GM21576 (cell line): Measurements from ENCODE around the gene FBLN1.

ENCODE experiments used
- ATAC-seq: cut with Tn5 transposase; IDR thresholded peaks from one replicate; pipeline ENCODE4 v1.9.1; 2021; ENCODE audit warnings: mild to moderate bottlenecking, moderate library complexity; ENCODE audit not compliant: unreplicated experiment

FBLN1 gene

DNA sequence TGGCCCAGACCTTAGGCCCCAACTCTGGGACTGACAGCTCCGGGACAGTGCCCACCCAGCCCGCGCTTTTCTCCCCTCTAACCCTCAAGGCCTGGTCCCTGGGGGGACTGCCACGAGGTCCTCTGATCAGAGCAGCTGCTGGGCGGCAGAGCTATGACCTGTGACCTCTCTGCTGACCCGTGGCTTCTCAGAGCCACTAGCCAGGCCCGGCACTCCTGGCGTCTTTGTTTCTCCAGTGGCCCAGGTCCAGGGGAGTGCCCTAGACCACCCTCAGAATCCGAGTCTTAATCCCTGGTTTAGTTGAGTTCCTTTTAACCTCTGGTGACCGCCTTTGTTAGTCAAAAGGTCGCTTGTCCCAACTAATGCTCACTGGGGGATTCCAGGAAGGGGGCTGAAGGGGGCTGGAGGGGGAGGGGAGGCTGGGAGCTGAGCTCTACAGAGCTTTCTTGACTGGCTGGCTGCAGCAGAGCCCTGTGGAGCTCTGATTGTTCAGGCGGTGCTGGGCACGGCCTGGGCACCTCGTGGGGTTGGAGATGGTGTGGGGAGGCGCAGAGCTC is 1.2 kb downstream of the FBLN1 start:
- ATAC-seq: no peak

DNA sequence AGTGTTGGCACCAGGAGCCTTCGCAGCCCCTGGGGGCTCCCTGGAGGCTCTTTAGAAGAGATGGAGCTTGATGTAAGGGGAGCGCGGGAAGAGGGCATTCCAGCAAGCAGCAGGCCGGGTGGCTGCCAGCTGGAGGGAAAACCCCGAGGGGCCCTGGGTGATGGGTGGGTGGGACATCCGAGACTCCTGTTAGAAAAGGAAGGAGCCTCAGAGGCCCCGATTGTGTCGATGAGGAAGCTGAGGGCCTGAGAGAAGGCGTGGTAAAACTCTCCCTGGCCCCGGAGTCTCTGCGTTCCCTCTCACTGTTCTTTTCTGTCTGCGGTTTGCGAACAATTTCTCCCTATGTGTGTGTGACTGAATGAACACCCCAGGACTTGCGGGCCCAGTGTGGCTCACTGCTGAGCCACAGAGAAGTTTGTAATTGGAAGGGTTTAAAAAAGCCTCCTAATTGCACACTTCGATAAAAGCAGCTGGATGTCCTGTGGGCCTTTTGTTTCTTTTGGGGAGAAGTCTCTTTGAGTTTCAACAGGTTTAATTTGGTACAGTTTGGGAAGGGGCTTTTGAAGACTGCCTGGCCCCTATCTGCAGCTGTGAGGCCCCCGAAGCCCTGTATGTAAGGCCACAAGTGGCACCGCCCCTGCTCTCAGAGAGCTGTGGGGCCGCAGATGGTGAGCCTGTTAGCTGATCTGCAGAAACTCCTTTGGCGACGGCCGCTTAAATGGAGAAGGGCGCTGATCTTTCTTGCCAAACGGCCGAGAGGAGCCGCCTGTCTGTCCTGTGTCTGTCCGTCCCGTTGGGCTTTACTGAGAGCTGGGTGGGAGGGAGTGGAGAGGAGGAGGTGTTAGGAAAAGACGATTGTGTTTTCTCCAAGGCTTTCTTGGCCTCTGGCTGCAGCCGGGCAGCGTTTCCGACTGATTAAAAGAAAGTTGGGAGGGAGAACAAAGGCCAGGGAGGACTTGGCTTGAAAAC is 2.0 kb downstream of the FBLN1 start:
- no peak for ATAC-seq

- ATAC-seq: no peak
Observed at GRCh38 chr22:45505991-45506747, 3.5 kb downstream of the FBLN1 start.

DNA sequence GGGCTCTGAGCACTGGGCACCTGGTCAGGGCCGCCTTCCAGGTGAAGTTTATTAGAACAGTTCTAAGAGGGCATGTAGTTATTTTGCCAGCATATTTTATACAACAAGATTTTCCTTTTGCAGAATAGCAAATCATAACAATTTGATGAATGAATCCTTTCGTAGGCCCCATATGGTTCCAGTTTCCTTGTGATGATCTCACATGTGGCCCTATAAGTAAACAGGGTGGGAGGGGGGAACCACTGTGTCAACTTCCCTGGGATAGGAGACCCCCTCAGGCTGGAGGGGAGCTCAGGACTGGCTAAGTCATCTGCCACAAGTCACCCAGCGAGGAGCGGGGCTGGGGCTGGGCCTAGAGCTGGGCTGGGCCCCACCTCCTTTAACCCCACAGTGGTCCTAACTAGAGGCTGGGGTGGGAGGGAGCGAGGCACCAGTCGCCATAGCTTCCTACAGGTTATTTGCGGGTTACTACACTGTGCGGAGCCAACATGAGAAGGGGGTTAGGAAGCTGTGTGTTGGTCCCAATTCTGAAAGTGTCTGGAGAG is 4.2 kb downstream of the FBLN1 start:
- no peak for ATAC-seq

GRCh38 chr22:45507798-45508197 is 5.1 kb downstream of the FBLN1 start:
- ATAC-seq: no peak

- no peak for ATAC-seq
Observed at GRCh38 chr22:45508814-45509213, 6.1 kb downstream of the FBLN1 start.

GRCh38 chr22:45510376-45511232 is 7.9 kb downstream of the FBLN1 start:
- ATAC-seq: no peak

- no peak for ATAC-seq
Observed at GRCh38 chr22:45511847-45512261, 9.2 kb downstream of the FBLN1 start.

GRCh38 chr22:45512363-45512762 is 9.7 kb downstream of the FBLN1 start:
- ATAC-seq: no peak

DNA sequence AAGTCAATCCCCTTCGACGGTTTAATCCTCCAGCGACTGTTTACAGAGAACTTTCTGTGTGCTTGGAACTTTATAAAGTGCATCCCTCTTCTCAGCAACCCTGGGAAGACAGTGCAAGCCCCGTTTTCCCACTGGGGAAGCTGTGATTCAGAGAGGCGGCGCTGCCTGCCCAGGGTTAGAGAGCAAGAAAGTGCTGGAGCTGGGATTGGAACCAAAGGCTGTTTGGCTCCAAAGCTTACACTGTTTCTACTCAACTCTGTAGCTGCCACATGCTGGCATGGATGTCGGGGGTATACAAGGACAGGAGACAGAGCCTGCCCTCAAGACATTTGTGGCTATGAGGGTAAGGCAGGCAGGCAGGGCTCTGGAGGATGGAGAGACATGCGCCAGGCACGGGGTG is 13.0 kb downstream of the FBLN1 start:
- ATAC-seq: no peak

GRCh38 chr22:45516163-45516562 is 13.5 kb downstream of the FBLN1 start:
- ATAC-seq: no peak

DNA sequence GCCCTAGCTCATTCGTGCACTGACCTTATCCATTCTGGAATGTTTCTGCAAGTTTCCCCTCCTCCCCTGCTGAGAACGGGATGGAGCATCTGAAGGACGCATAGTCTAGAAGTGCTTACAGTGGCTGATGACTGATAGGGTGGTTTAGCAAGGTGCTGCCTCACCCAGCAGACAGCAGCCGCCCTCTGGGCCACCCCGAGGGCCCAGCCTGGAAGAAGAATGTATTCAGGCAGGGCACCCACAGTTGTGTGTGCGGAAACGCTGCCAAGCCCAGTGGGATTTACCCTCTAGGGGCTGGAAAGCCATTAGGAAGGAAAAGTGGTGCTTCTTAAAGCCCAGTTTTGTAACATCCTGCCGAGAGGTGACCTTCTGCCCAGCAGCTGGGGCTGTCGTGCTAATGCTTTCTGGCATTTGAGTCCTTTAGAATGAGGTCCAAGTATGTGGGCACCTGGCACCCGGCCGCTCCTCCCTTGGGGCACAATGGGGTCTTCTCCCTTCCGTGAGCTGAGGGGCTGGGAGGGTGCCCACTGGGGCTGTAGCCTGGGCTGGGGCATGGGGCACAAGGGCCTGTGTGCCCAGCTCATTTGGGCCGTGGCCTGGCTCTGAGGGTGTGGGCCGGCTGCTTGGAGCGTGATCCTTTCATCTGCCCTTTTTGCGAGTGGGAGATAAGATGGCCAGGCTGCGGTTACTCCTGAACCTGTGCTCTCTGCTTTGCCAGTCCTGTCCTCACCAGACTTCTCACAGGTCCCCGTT is 14.4 kb downstream of the FBLN1 start:
- no peak for ATAC-seq

GRCh38 chr22:45518136-45518535 is 15.5 kb downstream of the FBLN1 start:
- ATAC-seq: no peak

DNA sequence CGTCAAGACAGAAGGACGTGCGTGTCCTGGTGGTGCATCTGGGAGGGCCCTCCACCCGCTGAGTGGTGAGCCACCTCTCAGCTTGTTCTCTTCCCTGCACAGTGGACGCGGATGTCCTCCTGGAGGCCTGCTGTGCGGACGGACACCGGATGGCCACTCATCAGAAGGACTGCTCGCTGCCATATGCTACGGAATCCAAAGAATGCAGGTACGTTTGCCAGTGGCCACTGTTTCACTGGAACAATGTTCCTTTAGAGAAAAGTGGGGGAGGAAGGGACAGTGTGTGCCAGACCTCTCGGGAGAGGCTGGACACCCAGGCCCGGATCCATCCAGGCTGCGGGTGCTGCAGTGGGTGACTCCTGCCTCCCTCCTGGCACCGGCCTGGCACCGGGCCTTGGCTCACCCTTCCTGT is 15.9 kb downstream of the FBLN1 start:
- ATAC-seq: no peak

- no peak for ATAC-seq
Observed at GRCh38 chr22:45521178-45521577, 18.5 kb downstream of the FBLN1 start.

DNA sequence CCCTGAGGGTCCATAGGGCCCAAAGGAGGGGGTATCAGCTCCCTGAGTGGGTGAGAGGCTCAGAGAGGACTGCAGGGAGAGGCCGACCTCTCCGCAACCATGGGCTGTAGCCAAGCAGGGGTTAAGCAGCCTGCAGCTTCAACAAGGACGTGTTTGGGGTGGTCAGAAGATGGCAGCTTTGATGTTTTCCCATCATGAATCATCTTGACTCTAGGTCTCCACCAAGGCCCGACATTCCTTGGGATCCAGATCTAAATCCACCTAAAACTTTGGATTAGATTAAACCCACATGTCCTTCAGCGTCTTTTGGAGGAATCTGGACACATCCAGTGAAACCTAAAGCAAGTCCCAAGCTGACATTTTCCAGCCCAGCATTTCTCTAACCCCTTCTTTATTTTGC is 19.8 kb downstream of the FBLN1 start:
- ATAC-seq: no peak

DNA sequence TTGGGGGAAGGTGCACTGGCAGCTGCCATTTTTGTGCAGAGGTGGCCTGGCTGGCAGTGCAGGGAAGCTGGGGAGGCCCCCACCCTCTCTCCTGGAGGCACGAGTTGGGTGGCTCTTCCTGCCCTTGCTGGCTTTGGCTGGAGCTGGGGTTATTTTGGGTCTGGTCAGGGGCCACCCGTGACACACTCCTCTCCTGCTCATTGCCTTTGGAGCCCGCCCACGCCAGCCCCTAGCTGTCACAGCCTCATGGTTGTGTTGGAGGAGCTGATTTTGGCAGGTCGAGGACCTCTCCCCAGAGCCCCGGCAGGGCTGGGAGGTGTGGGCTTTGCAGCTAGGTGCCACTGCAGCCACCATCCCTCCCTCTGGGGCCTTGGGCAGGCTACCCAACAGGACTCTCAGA is 21.5 kb downstream of the FBLN1 start:
- no peak for ATAC-seq

- ATAC-seq: no peak
Observed at GRCh38 chr22:45524966-45525365, 22.3 kb downstream of the FBLN1 start.

GRCh38 chr22:45525480-45525879 is 22.8 kb downstream of the FBLN1 start:
- ATAC-seq: no peak

GRCh38 chr22:45526281-45526680 is 23.6 kb downstream of the FBLN1 start:
- no peak for ATAC-seq
